Measurements from ENCODE around the gene B3GALT5.

B3GALT5 gene

DNA sequence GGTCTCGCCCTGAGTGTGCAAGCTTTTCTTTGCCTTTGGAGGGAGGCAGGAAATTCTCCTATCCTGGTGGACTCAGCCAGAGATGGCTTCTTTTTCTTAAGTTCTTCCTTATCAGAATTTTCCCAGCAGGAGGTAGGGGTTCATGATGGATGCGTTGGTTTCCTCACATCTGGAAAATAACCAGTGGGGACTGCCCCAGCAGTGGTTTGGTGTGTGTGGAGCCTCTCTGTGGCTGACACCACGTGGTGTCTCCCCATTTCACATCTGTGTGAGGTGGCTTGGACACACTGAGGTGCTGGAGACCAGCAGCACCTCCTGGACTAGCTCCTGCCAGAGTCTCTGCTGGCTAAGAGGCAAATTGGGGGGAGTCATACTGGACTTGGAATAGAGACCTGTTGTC, 32.6 kb downstream of the B3GALT5 start:
- TF ChIP-seq CTCF (IDR thresholded peaks at IDR 0.05) (no peak), ZFX (IDR thresholded peaks at IDR 0.05; ENCODE audit: borderline replicate concordance) (no peak)
- no peak overlapping the region for H3K27ac ChIP-seq

GRCh38 chr21:39647476-39647875, 34.7 kb downstream of the B3GALT5 start:
- no peak for TF ChIP-seq ZFX (IDR thresholded peaks at IDR 0.05; ENCODE audit: borderline replicate concordance)
- TF ChIP-seq CTCF (IDR thresholded peaks at IDR 0.05), result no peak
- no peak overlapping the region for H3K27ac ChIP-seq

DNA sequence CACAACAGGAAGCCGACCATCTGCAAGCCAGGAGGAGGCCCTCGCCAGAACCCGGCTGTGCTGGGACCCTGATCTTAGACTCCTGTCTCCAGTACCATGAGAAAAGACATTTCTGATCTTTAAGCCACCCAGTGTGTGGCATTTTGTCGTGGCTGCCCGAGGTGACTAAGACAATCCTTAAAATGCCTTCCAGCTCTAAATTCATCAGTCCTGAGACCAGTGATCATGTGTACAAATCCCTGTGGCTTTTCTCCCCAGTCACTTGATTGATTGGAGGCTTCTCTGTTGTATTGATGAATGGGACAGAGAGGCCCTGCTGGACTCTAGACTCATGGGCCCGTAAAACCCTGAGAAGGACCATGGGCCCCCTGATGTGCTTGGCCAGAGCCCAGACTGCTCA, 36.1 kb downstream of the B3GALT5 start:
- TF ChIP-seq ZFX (IDR thresholded peaks at IDR 0.05; ENCODE audit: borderline replicate concordance) (no peak), CTCF (IDR thresholded peaks at IDR 0.05) (no peak)
- H3K27ac ChIP-seq, result no peak overlapping the region

GRCh38 chr21:39649526-39649925, 36.8 kb downstream of the B3GALT5 start:
- no peak for TF ChIP-seq CTCF (IDR thresholded peaks at IDR 0.05)
- no peak for TF ChIP-seq ZFX (IDR thresholded peaks at IDR 0.05; ENCODE audit: borderline replicate concordance)

GRCh38 chr21:39650306-39650705, 37.6 kb downstream of the B3GALT5 start:
- TF ChIP-seq ZFX (IDR thresholded peaks at IDR 0.05; ENCODE audit: borderline replicate concordance), result no peak
- H3K27ac ChIP-seq, result no peak overlapping the region

More at GRCh38 chr21:39649526-39649925, 36.8 kb downstream of the B3GALT5 start:
- H3K27ac ChIP-seq, result no peak overlapping the region

DNA sequence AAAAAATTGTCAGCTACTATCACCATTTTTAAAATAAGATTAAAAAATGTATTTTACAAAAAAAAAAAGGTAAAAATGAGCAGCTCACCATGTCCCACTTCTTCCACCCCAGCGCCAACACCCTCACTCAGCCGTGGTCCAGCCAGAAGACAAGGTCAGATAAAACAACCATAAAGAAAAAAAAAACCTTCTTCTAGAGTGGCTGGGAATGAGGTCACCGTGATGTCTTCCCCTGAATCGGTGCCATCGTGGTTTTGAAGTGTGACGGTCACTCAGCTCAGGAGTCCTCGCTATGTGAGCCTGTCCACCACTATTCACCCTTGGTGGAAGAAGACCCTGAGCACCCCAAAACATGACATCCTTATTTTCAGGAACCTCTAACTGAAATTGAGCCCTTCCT, 38.1 kb downstream of the B3GALT5 start:
- TF ChIP-seq ZFX (IDR thresholded peaks at IDR 0.05; ENCODE audit: borderline replicate concordance) (no peak), CTCF (IDR thresholded peaks at IDR 0.05) (no peak)

GRCh38 chr21:39651206-39651605, 38.5 kb downstream of the B3GALT5 start:
- TF ChIP-seq ZFX (IDR thresholded peaks at IDR 0.05; ENCODE audit: borderline replicate concordance), result no peak
- TF ChIP-seq CTCF (IDR thresholded peaks at IDR 0.05), result no peak
- no peak overlapping the region for H3K27ac ChIP-seq

More for the DNA sequence above, 38.1 kb downstream of the B3GALT5 start:
- no peak overlapping the region for H3K27ac ChIP-seq

- no peak overlapping the region for H3K27ac ChIP-seq
- TF ChIP-seq ZFX (IDR thresholded peaks at IDR 0.05; ENCODE audit: borderline replicate concordance), result no peak
- no peak for TF ChIP-seq CTCF (IDR thresholded peaks at IDR 0.05)
Measured at GRCh38 chr21:39654951-39655350, 42.2 kb downstream of the B3GALT5 start.
